HG03025 (cell line): ENCODE data around the gene STAT6.
"Not testable (repeated sequence)": the region's sequence is repeated elsewhere in the genome, so short reads cannot be mapped to it uniquely, and the experiment has no call there.

Experiments
- ATAC-seq: cut with Tn5 transposase; IDR thresholded peaks from one replicate; pipeline ENCODE4 v1.9.1; 2021; ENCODE audit warnings: mild to moderate bottlenecking, moderate library complexity; ENCODE audit not compliant: unreplicated experiment, low FRiP score

STAT6 gene

DNA sequence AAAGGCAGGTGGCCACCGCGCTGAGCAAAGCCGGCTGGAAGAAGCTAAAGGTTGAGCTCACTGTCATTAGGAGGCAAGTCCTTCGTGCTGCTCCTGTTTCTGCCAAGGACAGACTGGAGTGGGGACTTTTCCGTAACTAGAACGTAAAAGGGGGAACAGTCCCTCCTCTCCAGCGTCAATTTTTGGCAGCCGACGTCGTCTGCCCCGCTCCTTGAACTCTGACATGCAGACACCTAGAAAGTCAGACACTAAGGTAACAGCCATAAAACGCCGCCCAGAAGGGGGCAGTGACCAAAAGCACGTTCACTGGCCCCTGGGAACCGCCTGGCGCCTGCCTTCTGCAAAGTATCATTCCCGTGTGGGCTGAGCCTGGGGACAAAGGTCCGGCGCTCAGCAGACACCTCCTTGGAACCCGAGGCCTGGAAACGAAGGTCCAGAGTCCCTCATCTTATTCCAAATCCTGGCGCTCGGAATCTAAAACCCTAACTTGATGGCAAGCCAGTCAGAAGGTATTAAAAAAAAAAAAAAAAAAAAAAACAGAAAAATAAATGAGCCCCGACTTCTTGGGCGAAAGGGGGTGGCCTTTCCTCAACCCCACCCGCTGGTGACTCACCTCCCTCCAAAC, 16.1 kb upstream of the STAT6 start:
- no peak for ATAC-seq

DNA sequence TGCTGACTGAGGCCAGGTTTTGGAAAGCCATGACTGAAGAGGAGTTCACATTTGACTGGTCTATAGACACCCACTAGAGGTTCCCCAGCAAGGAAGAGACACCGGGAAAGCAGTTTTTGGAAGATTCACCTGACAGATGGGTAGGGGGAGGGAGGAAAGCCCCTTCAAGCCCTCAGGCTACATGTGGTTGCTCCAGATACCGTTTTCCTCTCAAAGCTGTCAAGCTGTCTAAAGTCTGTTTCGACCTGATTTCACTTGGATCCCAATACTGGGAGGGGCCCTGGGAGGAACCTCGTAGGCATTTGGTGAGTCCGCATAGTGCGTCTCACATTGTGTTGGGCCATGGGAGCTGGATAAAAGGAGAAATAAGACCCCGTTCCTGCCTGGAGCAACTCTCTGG, 15.4 kb upstream of the STAT6 start:
- ATAC-seq, result no peak

DNA sequence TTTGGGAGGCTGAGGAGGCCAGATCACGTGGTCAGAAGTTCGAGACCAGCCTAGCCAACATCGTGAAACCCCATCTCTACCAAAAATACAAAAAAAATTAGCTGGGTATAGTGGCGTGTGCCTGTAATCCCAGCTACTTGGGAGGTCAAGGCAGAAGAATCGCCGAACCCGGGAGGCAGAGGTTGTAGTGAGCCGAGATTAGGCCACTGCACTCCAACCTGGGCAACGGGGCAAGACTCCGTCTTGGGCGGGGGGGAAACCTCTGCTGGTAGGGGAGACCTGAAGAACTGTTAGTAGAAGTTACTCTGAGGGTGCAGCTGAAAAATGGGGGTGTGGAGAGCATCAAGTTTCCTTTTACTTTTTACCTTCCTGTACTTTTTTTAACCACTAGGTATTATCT, 14.9 kb upstream of the STAT6 start:
- no peak for ATAC-seq

DNA sequence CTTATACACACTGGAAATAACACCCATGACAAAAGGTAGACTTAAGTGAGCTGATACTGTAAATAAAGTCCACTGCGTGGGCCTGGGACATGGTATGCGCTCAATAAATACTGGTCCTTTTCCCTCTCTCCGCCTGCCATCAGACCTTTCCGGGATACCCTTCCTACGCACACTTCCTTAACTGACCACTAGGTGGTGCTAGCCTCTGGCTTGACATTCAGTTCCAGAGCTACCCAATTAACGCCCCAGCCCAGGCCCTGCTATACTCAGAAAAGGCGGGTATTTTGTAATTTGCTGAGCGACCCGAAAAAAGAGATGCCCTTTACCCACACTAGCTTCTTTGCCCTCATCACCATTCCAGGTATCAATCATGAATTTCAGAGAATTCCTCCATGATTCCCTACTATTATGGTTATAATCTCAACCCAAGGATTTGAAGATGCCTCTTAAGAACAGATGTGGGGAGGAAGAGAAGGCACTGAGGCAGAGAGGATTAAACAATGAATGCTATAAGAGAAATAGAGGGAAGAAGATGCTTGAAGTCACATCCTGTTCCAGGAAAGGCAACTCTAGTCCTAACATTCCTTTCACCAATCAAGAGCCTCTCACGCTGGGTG, 13.2 kb upstream of the STAT6 start:
- no peak for ATAC-seq

DNA sequence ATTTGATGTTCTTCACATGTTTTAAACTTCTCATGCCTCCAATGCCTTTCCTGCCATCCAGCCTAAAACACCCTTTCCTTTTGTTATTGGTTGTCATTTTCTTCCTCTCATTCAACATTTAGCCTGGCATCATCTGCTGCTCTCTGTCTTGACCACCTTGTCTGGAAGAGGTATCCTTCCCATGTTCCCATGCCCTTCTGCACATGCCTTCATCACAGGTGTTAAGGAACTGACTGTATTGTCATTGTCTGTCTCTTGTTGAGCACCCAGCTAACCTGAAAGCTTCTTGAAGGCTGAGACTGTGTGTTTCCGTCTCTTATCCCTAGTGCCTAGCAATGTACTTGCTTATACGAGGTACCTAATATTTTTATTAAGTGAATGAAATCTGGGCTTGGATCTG, 12.7 kb upstream of the STAT6 start:
- no peak for ATAC-seq

DNA sequence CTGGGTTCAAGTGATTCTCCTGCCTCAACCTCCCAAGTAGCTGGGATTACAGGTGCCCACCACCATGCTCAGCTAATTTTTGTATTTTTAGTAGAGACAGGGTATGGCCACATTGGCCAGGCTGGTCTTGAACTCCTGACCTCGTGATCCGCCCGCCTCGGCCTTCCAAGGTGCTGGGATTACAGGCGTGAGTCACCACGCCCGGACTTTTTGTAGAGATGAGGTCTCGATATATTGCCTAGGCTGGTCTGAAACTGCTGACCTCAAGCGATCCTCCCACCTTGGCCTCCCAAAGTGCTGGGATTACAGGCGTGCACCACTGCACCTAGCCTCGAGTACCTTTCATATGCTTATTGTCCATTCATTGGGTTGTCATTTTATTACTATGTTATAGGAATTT, 9.6 kb upstream of the STAT6 start:
- not testable (repeated sequence) for ATAC-seq

DNA sequence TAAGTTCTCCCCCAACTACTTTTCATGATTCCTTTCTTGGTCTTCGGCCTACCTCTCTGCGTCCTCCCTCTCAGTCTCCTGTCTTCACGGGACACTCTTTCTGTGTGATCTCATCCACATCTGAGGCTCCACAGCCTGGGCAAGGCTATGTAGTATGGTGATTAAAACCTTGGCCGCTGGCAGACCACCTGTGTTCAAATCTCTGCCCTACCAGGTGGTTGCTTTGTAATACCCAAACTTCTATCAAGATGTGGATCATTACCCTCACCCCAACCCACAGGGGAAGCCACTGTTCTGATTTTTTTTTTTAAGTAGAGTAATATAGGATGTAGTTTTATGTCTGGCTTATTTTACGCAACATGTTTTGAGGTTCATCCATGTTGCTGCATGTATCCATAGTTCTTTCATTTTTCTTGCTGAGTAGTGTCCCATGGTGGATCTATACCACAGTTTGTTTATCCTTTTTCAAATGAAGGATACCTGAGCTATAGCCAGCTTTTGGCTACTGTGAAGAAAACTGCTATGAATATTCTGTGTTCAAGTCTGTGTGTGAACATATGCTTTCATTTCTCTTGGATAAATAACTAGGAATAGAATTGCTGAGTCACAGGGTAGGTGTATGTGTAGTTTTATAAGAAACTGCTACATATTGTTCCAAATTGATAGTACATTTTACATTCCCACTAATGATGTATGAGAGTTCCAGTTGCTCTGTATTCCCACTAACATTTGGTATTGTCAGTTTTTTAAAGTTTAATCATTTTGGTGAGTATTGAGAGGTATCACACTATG, 8.3 kb upstream of the STAT6 start:
- ATAC-seq, result no peak

DNA sequence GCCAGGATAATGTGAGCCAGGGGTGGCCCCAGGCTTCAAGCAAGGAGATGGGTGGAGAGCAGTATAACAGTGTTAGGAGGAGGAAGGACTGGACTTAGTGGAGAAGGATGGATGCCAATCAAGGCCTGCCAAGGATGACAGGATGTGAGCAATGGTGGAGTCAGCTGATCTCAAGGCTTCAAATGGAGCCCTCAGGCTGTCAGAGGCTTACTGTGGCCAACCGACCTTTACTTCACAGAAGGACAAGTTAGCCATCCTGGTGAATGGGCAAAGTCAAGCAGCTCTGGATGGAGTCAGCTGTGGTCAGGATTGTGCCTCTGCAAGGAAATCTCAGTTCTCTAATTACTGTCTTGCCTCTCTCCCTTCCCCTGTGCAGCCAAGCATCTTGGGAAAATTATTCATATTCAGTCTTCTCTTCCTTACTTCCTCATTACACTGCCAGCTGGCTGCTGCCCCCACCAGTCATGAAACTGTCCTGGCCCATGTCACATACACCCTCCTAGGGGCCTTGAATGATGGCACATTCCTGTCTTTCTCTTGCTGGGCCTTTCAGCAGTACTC, 7.6 kb upstream of the STAT6 start:
- no peak for ATAC-seq

DNA sequence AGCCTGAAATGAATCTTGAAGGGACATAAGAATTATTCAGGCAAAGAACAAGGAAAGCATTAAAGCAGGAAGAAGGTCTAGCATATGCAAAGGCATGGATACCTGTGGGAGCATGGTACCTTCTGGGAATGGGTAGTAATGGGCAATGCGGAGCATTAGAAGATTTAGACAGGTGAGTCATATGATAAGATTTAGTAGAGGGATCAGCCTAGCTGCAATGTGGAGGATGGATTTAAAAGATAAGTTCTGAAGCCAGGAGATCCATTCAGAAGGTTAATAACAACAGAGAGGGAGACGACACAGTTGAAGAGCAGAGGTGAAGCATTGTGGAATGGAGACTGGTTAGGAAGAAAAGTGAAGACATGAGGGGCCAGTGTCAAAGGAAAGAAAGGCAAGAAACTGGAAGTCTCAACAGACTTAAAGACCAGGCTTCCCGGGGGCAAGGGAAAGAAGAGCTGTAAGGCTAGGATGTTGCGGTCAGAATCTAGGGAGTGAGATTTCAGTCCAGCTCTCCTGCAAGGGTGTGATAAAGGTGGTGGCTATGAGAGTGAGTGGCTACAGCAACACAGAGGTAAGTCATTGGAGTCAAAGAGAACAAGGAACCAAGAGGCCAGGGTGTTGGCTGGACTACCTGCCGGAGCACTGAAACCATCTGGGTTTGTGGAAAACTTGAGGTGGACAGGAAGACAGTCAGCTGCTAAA, 5.6 kb upstream of the STAT6 start:
- no peak for ATAC-seq

DNA sequence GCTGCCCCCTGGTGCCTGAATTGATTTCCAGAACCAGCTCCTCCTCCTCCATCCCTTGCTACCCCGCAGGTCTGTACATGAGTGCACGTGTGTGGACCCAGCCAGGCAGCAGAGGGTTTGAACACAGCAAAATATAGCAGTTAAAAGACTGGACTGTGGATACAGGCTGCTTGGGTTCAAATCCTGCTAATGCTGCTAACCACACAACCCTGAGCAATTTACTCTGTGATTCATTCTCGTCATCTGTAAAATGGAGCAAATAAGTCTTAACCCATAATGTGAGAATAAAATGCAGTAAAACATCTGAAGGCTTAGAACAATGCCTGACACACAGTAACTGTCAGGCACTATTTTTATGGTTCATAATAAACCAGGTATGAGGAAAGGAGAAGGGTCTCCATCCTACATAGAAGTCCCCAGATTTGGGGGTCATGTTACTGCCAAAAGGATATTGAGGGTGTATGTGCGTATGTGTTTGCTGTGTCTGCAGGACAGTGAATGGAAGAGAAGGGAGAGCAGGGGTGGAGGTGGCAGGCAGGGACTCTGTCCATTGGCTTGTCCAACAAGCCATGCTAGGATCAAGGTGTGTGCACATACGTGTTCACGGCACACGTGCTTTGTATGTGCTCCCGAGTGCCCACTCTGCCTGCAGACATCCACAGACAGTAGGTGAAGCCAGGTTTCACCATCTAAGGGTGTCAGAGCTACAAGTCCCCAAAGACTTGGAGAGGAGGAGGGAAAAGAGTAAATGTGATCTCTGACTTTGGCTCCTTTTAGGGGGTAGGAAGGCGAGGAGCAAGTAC, 1.5 kb upstream of the STAT6 start:
- ATAC-seq, result no peak

DNA sequence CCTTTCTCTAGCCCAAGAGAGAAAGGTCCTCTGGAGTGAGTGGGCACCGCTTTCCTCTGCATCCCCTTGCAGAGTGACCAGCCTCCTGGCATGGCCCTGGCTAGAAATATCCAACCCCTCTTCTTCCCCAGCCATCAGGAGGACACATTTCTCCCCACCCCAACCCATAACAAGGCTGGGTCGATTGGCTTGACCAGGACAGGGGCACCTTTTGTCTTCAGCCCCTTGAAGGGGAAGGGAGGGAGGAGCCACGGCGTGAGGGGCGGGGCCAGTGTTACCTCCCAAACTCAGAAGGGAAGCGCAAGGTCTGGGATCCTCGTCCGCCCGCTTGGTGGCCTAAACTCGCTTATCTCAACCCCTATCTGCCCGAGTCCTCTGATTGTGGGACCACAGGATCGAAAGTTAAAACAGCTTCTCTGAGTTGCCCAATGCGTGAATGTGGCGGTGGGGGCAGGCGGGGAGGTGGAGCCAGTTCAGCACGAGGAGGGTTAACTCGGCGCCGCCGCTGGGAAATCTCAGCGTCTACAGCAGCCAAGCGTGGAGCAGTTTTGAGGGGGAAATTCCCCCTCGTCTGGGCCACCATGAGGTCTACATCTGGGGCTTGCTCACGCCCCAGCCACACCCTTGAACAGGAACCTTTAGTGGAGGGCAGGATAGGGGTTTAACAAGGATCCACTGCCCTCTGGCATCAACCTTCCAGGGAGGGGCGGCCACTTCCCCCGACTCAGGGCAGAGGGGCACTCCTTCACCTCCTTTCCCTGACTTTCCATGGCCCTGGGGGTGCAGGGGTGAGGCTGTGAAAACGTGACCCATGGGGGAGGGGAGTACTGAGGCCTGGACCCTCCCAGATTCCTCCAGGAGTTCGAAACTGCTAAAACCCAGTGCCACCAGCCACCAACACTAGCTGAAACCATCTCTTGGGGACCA, 795 bp downstream of the STAT6 start:
- ATAC-seq, result no peak

DNA sequence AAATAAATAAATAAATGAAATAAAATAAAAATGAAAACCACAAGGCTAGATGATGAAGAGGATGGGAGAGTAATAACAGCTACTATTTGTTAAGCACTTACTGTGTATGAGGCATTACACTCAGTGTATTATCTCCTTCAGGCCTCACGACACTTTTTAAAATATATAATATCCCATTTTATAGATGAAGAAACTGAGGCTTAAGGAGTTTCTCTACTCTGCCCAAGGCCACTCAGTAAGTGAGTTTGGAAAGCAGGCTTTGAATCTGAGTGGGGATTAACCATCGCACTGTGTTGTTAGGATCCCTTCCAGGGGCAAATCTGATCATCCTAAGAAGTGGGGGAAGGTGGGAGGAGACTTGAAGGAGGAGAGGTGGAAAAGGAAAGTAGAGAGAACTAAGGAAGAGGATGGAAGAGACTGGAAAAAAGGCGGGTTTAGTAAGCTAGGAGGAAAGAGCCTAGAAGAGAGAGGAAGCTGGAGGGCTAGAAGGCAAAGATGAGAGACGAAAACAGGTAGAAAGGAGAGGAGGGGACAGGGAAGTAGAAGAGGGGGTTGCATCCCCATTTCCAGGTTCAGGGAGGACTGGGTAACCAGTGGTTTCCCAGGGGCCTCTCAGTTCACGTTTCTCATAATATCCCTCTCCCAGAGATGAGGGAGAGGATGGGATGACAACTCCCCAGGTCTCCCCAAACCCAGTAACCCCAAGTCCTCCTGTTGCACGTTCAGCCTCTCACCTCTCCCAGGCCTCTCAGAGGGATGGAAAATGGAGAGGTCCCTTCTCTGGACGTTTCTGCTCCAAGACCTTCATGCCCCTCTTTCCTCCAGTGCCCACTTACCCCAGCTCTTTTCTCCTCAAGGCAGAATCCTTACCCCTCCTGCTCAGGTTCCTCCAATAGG, 1.7 kb downstream of the STAT6 start:
- no peak for ATAC-seq

DNA sequence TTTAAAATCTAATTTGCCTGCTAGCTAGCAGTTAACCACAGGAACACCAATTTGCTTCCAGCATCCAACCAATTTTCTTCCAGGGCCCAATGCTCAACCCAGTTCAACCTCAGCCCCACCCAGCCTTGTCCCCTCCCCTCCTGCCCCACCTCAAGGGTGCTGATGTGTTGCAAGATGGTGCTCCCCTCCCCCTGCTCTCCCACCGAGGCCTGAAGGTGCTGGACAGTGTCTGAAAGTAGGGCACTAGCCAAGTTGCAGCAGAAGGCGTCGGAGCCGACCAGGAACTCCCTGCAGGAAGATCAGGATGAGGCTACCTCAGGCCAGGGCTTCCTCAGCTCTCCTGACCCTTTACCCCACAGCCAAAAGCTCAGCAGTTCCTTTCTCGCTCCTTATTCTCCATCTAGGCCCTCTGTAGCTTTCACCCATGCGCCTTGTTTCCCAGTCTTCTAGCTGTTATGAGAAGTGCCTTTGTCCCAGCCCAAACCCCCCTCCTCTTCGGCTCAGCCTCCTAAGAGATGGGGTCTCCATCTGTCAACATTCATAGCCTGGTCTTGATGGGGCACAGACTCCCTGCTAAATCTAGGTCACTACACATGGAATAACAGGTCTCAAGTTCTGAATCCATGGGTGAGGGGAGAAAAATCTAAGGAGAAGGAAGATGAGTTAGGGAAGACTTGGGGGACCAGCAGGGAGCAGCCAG, 3.6 kb downstream of the STAT6 start:
- no peak for ATAC-seq

DNA sequence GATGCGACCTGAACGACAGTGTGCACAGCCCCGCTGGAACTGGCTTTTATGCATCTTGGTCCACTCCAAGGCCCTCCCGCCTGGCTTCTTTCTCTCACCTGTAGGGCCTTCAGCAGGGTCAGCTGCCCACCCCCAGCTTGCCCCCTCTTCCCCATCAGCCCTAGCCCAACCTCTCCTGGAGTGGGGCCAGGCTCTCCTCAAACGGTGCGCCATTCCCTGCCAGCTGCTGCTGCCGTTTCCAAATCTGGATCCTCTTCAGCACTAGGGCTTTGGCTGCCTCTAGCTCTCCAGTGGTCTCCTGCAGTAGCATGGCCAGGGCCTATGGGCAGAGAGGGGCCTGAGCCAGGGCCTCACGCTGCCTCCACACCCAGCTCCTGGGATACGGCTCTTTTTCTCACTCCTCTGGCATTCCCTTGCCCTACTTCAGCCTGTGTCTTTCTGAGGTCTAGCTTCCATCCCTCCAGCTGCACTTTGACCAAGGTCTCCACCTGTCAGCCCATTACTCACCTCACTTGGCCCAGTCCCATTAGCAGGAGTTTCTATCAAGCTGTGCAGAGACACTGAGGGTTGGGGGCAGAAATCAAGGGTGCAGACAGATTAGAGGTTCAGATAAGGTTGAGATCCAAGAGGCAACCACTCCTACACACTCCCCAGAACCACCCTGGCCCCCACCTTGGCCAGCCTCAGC, 5.0 kb downstream of the STAT6 start:
- ATAC-seq, result no peak

DNA sequence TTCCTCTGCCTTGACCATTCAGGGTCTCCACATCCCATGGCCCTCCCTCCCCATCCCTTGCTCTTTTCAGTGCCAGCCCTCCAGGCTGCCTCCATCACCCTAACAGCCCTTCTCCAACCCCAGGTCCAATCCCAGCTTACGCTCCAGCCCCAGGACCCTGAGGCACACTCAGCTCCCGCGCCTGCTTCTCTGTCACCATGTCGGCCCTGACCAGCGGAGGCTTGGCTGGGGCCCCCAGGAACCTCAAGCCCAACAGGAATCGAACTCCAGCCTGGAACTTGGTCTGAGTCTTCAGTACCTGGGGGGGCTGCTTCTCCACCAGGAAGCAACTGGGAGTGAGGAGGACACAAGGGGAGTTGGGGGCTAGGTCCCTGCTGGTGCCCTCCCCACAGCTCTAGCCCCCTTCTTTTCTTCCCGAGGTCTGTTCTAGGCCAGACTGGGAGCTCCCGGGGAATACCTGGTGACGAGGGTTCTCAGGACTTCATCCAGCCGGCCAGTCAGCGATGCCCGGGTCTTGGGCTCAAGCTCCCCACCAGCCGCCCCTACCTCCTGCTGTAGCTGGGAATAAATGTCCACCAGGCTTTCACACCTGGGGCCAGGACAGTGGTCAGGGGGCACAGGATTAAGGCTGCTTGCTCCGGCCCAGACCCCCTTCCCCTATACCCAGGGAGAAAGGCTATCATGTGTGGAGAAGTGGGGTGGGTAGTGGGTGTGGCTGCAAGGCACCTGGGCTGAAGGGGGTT, 6.0 kb downstream of the STAT6 start:
- no peak for ATAC-seq

DNA sequence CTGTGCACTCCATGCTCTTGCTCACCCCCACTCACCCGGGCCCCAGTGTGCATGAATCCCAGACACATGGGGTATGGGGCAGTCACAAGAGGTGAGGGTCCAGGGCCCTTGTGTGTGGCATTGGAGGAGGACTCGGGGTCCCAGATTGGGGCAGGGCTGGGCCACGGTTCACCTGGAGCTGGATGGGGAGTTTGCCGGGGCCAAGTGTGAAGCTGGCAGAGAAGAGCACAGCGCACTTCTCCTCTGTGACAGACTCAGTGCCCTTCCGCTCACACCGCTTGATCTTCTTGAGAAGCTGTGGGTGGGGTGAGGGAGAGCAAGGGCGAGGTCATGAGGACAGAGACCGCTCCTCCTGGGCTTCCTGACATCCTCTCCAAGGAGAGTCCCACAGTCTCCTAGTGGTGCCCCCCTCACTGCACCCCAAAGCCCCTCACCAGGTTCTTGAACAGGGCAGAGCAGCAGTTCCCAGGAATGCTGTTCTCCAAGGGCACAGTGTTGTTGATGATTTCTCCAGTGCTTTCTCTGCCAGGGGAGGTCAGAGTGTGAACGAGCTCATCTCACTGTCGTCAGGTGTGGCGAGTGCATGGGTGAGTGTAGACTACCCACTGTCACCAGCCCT, 6.8 kb downstream of the STAT6 start:
- no peak for ATAC-seq
